Measurements from ENCODE around the gene RAD51B.

RAD51B gene

DNA sequence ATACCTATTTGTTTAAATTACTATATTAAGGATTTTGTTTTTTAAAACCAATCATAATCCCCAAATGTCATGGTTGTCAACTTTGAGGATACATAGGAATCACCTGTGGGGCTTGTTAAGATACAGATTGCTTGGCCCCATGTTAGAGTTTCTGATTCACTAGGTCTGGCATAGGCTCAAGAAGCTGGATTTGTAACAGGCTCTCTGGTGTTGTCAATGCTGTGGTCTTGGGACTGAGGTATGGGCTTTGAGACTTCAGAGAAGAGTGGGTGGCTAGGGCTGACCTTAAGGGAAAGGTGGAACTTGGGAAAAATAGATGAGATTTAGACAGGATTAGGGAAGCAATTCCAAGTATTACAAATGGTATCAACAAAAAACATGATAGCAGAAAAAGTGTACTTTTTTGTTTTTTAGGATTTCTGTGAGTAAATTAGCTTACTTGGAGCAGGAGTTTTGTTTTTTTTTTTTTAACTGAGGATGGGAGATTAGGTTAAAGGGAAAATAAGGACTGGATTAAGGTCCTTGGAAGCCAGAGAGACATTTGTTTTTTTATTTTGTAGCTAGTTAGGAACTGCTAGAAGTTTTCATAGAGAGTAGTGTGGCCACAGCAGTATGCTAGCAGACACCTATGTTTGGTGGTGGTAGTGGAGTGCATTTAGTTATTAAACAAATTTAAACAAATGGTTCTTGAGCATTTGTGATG is 88.6 kb downstream of the RAD51B start:
- no peak for DNase-seq

DNA sequence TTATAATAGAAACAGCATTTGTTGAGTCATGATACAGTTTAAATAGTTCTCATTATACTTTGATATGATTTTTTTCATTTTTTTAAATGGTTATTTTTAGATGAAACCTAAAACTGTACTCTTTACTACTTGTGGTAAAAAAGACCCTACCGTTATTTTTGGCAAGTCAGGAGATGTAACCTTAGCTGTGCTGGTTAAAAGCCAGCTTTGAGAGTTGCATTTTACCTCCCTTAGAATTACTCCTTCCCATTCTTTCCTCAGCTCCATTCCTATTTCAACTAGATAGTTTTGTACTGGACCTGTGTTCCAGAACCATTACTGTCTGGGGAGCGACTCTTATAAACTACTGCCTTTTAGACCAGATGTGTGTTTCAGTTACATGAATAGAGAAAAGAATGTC is 92.0 kb downstream of the RAD51B start:
- DNase-seq: no peak

- DNase-seq: no peak
Observed at GRCh38 chr14:67916430-67916829, 96.9 kb downstream of the RAD51B start.

DNA sequence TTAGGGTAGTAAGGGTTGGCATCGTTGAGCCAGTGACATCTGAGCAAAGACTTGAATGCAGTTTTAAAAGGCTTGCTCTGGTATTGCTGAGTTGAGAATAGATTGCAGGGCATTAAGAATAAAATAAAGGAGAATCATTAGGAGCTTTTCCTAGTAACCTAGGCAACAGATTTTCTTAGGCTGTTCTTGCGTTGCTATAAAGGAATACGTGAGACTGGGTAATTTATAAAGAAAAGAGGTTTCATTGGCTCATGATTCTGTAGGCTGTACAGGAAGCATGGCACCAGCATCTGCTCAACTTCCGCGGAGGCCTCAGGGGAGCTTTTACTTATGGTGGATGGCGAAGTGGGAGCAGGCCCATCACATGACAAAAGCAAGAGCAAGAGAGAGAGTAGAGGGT is 97.4 kb downstream of the RAD51B start:
- DNase-seq: no peak

- DNase-seq: no peak
Observed at GRCh38 chr14:67918838-67919237, 99.3 kb downstream of the RAD51B start.

- peak; percentile 34 for DNase-seq
Observed at GRCh38 chr14:67919259-67920032, 99.9 kb downstream of the RAD51B start.

DNA sequence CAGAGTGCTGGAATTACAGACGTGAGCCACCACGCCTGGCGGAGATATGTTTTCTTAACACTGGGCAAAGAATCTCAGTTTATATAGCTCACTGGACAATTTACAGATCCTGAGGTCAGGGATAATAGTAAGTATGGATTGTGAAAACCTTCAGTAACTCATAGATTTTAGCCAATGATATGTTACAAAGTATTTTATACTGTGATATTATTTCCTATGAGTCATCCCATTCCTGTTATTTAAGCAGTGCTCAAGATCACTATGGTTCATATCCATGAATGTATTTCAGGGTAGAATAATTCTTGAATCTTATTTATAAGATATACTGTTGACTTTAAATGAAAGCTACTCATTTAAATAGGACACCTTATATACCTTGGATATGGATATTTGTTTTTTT is 107.2 kb downstream of the RAD51B start:
- DNase-seq: no peak

DNA sequence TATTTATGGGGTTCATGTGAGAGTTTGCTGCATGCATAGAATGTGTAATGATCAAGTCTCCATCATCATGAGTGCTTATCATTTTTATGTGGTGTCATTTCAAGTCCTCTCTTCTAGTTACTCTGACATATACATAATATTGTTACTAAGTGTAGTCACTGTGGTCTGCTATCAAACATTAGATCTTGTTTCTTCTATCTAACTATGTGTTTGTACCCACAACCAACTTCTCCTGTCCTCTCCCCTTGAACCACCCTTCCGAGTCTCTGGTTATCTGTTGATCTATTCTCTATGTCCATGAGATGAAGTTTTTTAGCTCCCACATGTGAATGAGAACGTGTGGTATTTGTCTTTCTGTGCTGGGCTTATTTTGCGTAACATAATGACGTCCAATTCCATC is 107.7 kb downstream of the RAD51B start:
- no peak for DNase-seq

- no peak for DNase-seq
Observed at GRCh38 chr14:67928375-67928774, 108.8 kb downstream of the RAD51B start.

- no peak for DNase-seq
Observed at GRCh38 chr14:67932708-67933246, 113.2 kb downstream of the RAD51B start.

- no peak for DNase-seq
Observed at GRCh38 chr14:67933266-67933665, 113.7 kb downstream of the RAD51B start.

- peak; percentile 89 for DNase-seq
Observed at GRCh38 chr14:67934087-67934486, 114.5 kb downstream of the RAD51B start.

- DNase-seq: no peak
Observed at GRCh38 chr14:67934862-67935261, 115.3 kb downstream of the RAD51B start.

- no peak for DNase-seq
Observed at GRCh38 chr14:67935371-67935770, 115.8 kb downstream of the RAD51B start.

DNA sequence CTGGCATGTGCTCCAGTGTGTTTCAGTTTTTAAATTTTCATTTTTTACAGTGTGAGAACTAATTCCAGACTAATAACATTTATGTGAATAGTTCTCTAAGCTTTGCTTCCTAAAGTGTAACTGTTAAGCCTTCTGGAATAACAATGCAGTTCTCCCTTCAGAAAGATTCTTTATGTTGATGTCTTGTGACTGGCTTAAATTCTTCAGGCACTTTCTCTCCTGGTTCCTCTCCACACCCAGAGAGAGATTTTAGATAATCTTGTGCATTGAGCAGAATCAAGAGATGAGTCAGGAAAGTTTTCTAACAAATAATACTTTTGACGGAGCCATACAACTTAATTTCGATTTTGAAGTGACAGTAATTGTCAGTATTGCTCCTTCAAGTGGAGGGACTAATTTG is 118.5 kb downstream of the RAD51B start:
- DNase-seq: no peak

DNA sequence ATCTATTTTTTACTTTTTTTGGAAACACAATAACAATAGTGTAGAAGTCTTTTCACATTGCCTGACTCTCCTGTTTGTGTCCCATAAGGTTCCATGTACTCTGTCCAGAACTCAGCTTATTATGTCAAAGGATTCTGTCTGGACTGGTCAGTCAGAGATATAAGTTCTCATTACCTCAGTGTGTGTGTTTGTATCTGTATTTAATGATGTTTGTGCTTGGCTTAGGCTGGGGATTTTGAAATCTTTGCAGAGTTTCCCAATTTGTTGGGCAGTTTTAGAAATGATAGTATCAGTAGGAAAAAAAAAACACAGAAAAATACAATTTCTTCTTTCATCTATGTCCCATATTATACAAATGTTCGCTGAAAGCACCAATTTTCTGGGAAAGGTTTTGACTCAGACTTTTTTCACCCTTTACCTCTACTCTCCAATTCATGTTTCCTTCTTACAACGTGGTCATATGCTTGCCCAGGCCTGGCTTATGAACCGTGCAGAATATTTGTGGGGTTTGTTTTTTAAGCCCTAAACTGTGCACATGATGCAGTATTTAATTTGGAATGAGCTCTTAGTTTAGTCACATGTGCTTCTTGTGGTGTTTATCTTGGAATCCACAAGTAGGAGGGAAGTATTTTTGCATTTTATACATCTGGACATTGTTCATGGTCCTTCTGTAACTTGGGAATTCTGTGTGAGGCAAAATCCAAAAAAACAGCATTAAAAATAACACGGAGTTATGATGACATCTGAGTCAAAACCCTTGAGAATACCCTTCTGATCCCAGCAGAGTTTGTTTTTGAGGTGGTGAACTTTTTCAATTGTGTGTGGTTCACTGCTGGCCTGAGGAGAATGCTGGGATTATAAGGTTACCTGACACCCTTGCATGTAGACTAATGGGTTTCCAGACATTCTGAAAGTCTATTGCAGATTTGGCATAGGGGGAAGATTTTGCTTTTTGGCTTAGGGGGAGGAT is 121.2 kb downstream of the RAD51B start:
- DNase-seq: peak; percentile 59

DNA sequence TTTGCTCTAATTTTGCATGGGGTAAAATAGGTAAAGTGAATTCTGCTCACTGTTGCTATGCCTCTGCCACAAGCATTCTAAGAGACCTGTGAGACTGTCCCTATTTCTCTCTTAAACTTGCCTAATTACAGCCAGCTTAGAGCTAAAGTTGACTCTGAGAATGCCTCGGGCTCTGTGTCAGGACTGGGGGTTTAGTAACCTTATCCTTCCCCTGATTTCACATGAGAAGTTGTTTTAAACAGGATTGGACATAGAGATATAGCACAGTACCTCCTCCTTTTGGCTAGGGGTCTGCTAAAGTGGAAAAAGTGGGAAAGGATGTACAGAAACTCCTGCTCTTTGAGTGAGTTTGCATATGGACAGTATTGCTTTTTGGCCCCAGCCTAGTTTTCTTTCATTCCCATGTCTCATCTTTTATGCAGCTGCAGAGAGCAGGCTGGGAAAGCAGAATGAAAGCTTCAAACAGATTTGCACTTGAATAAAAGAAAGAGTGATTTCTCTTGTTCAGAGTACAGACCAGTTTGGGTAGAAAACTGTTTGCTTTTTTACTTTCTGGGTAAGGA is 122.0 kb downstream of the RAD51B start:
- peak; percentile 59 for DNase-seq

- no peak for DNase-seq
Observed at GRCh38 chr14:67942080-67942710, 122.6 kb downstream of the RAD51B start.

GRCh38 chr14:67943947-67944346 is 124.4 kb downstream of the RAD51B start:
- DNase-seq: peak; percentile 94

- peak; percentile 14 for DNase-seq
Observed at GRCh38 chr14:67944605-67945004, 125.0 kb downstream of the RAD51B start.

GRCh38 chr14:67949771-67950170 is 130.2 kb downstream of the RAD51B start:
- no peak for DNase-seq

- no peak for DNase-seq
Observed at GRCh38 chr14:67950386-67950785, 130.8 kb downstream of the RAD51B start.
